K562 (cell line): ENCODE data around the gene TMEM168. TPM values are rescaled to one million over a fixed set of nuclear protein-coding genes. Genes with fewer than 3 reads are reported as not detected.
A peak's percentile ranks its signal among the peaks of the same experiment; 100 is the strongest.

ENCODE experiments used
- ATF2 ChIP-seq: sonication (generic); formaldehyde crosslinking; IDR thresholded peaks from 2 replicates; pipeline ENCODE4 v1.8.1; 2022; ENCODE audit warnings: missing genetic modification reagents
- BRF1 ChIP-seq: IDR thresholded peaks from 3 replicates; pipeline ENCODE4 v1.6.1; 2011; ENCODE audit warnings: borderline replicate concordance, mild to moderate bottlenecking; ENCODE audit not compliant: insufficient read length; ENCODE audit errors: extremely low read depth
- CBFA2T3 ChIP-seq: fragments of 450-650 bp; IDR thresholded peaks from 2 replicates; pipeline ENCODE4 v1.6.1; 2017
- HCFC1 ChIP-seq: IDR thresholded peaks from 2 replicates; pipeline ENCODE4 v1.6.1; 2012; ENCODE audit warnings: low read depth, low read length, improper control_type of control experiment
- HOMEZ ChIP-seq: fragments of 250-450 bp; sonication (Bioruptor Pico); IDR thresholded peaks from 2 replicates; pipeline ENCODE4 v1.4.0; 2020; ENCODE audit warnings: mild to moderate bottlenecking, moderate library complexity
- MAZ ChIP-seq, 2 experiments: fragments of 450-650 bp in 1 of 2; sonication (generic) in 1 of 2; formaldehyde crosslinking; IDR thresholded peaks in 1 of 2; conservative IDR thresholded peaks in 1 of 2; 2 replicates each; pipeline versions ENCODE4 v1.4.0 to v1.5.0; 2020; ENCODE audit warnings: mild to moderate bottlenecking in 1 of 2, missing genetic modification reagents in 1 of 2
- NRF1 ChIP-seq, 2 experiments: fragments of 450-650 bp; IDR thresholded peaks in 1 of 2; conservative IDR thresholded peaks in 1 of 2; 2 replicates each; pipeline ENCODE4 v1.6.1; 2014; ENCODE audit warnings: mild to moderate bottlenecking in 2 of 2
- SMAD4 ChIP-seq: fragments of 250-450 bp; sonication (Bioruptor Pico); conservative IDR thresholded peaks from 2 replicates; pipeline ENCODE4 v1.8.0; 2021; ENCODE audit warnings: inconsistent platforms, mild to moderate bottlenecking, moderate library complexity
- TARDBP ChIP-seq: fragments of 450-650 bp; IDR thresholded peaks from 2 replicates; pipeline ENCODE4 v1.6.1; 2016
- TRIM28 ChIP-seq: fragments of 450-650 bp; IDR thresholded peaks from 2 replicates; pipeline ENCODE4 v1.6.1; 2017
- ZBTB43 ChIP-seq: sonication (generic); formaldehyde crosslinking; IDR thresholded peaks from 2 replicates; pipeline ENCODE4 v1.8.0; 2023; ENCODE audit warnings: mild to moderate bottlenecking, missing genetic modification reagents
- ZFP30 ChIP-seq: fragments of 250-450 bp; sonication (Bioruptor Pico); IDR thresholded peaks from 2 replicates; pipeline ENCODE4 v1.8.0; 2022; ENCODE audit warnings: moderate library complexity, mild to moderate bottlenecking, inconsistent platforms, borderline replicate concordance
- ZNF324 ChIP-seq: fragments of 250-450 bp; sonication (Bioruptor Pico); IDR thresholded peaks from 2 replicates; pipeline ENCODE4 v1.4.0; 2020; ENCODE audit warnings: mild to moderate bottlenecking
- ZNF384 ChIP-seq: IDR thresholded peaks from 2 replicates; pipeline ENCODE4 v1.6.1; 2012; ENCODE audit warnings: low read depth, low read length, improper control_type of control experiment
- ZNF609 ChIP-seq: sonication (generic); formaldehyde crosslinking; IDR thresholded peaks from 2 replicates; pipeline ENCODE4 v1.8.1; 2023; ENCODE audit warnings: missing genetic modification reagents, mild to moderate bottlenecking, borderline replicate concordance
- polyA plus RNA-seq, 8 experiments: library from polyadenylated mRNA; depleted of rRNA in 4 of 8; stranded (reverse) in 5 of 8; unstranded in 3 of 8; fragments of >200 nt; fragmentation: Nextera tagmentation in 2 of 8; fragmentation: Illumina TruSeq in 1 of 8; extraction: Ambion mirVana in 2 of 8; extraction: Trizol in 1 of 8; gene quantifications; 2 replicates each; pipeline versions ENCODE4 v1.2.1 to v1.2.3, GENCODE V29; 2011 to 2014; ENCODE audit warnings: inconsistent platforms in 1 of 8, missing spikeins in 1 of 8
- total RNA-seq, 7 experiments: library from RNA; depleted of rRNA in 6 of 7; stranded (reverse); fragments of >200 nt in 6 of 7; fragmentation: Illumina TruSeq in 2 of 7; extraction: Trizol in 2 of 7; gene quantifications; 2 replicates each; pipeline versions ENCODE4 v1.2.1 to v1.2.3, GENCODE V29; 2011 to 2021; ENCODE audit warnings: low replicate concordance in 1 of 7
- TF ChIP-seq, protein P1 (sequence below): sonication (generic); formaldehyde crosslinking; IDR thresholded peaks from 2 replicates; pipeline ENCODE4 v1.8.1; 2023; ENCODE audit warnings: mild to moderate bottlenecking, missing genetic modification reagents

Gene TMEM168
- total and polyA plus RNA-seq, 9 of the 15 experiments (the other 6 are each of a cell fraction or from before 2014, with no cell fraction given) = 19.7 to 50.7 (median 25.4) TPM

GRCh38 chr7:112790586-112791003 is 402 bp upstream of the TMEM168 start (continued):
- TF ChIP-seq MAZ (CRISPR knock-in tag; conservative IDR thresholded peaks at IDR 0.05 in 1 of 2, IDR thresholded peaks at IDR 0.05 in 1 of 2) (peak in 1 of 2 experiments; percentile 39; a peak in 1 of 4 replicates), HOMEZ (CRISPR knock-in tag) (no peak), SMAD4 (CRISPR knock-in tag) (no peak), ZNF324 (CRISPR knock-in tag) (no peak), ATF2 (CRISPR knock-in tag) (no peak), ZNF384 (no peak), TARDBP (no peak), CBFA2T3 (no peak), TRIM28 (no peak), BRF1 (no peak), NRF1 (conservative IDR thresholded peaks at IDR 0.05 in 1 of 2, IDR thresholded peaks at IDR 0.05 in 1 of 2) (peak; percentile 5 to 41), HCFC1 (no peak), ZBTB43 (CRISPR knock-in tag) (no peak), ZFP30 (CRISPR knock-in tag) (no peak), ZNF609 (CRISPR knock-in tag) (no peak)
- TF ChIP-seq, protein P1, sequence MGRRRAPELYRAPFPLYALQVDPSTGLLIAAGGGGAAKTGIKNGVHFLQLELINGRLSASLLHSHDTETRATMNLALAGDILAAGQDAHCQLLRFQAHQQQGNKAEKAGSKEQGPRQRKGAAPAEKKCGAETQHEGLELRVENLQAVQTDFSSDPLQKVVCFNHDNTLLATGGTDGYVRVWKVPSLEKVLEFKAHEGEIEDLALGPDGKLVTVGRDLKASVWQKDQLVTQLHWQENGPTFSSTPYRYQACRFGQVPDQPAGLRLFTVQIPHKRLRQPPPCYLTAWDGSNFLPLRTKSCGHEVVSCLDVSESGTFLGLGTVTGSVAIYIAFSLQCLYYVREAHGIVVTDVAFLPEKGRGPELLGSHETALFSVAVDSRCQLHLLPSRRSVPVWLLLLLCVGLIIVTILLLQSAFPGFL = peak; percentile 96; the same call in 1 of the 2 replicates
